Chondrocyte (in vitro differentiated cells): ENCODE results near the gene CST4. TPM values are rescaled to one million over a fixed set of nuclear protein-coding genes. Genes with fewer than 3 reads are reported as not detected.
A peak's percentile ranks its signal among the peaks of the same experiment; 100 is the strongest.
"Not testable (repeated sequence)": the region's sequence is repeated elsewhere in the genome, so short reads cannot be mapped to it uniquely, and the experiment has no call there.

Experiments
- DNase-seq: peaks from one replicate; pipeline ENCODE4 v3.0.0; 2021; ENCODE audit warnings: mixed read lengths, low spot score
- H3K27ac Mint-ChIP-seq: one replicate; pipeline ENCODE4 v1.8.0; 2021; ENCODE audit warnings: mild to moderate bottlenecking, moderate library complexity, mixed read lengths; ENCODE audit not compliant: unreplicated experiment
- H3K27me3 Mint-ChIP-seq: 2 replicates; pipeline ENCODE4 v1.8.0; 2021; ENCODE audit warnings: low read depth, mixed read lengths
- H3K36me3 Mint-ChIP-seq: 2 replicates; pipeline ENCODE4 v1.8.0; 2021; ENCODE audit warnings: low read depth, mixed read lengths
- H3K4me1 Mint-ChIP-seq: 2 replicates; pipeline ENCODE4 v1.8.0; 2021; ENCODE audit warnings: low read depth, mild to moderate bottlenecking, mixed read lengths
- H3K4me3 Mint-ChIP-seq: one replicate; pipeline ENCODE4 v1.8.0; 2021; ENCODE audit warnings: mild to moderate bottlenecking, moderate library complexity, mixed read lengths; ENCODE audit not compliant: unreplicated experiment
- H3K9me3 Mint-ChIP-seq: 2 replicates; pipeline ENCODE4 v1.8.0; 2021; ENCODE audit warnings: low read depth, mixed read lengths
- CTCF ChIP-seq: fragments of 200-600 bp; sonication (generic); IDR thresholded peaks from 2 replicates; pipeline ENCODE4 v1.5.0; 2021; ENCODE audit warnings: antibody characterized with exemption, mild to moderate bottlenecking, moderate library complexity
- total RNA-seq: library from RNA; stranded (reverse); gene quantifications from 3 replicates; pipeline ENCODE4 v1.2.1, GENCODE V29; 2021

CST4 gene
- total RNA-seq, 1 donor from 2014 or later = not detected

GRCh38 chr20:23668477-23668951 is 20.3 kb downstream of the CST4 start:
- H3K4me3 Mint-ChIP-seq = no peak overlapping the region
- TF ChIP-seq CTCF = peak; percentile 88
- peaks cover 5% of the 10 kb centered on the region for H3K27me3 Mint-ChIP-seq
- no peak overlapping the region for H3K27ac Mint-ChIP-seq
- H3K4me1 Mint-ChIP-seq = no peaks in the 10 kb centered on the region
- H3K36me3 Mint-ChIP-seq = no peaks in the 10 kb centered on the region
- peaks cover 4% of the 10 kb centered on the region for H3K9me3 Mint-ChIP-seq
- no peak for DNase-seq

GRCh38 chr20:23667666-23668065 is 21.2 kb downstream of the CST4 start:
- Mint-ChIP-seq H3K4me3 (no peak overlapping the region), H3K36me3 (no peaks in the 10 kb centered on the region), H3K27ac (no peak overlapping the region), H3K9me3 (no peaks in the 10 kb centered on the region), H3K27me3 (no peaks in the 10 kb centered on the region), H3K4me1 (no peaks in the 10 kb centered on the region)
- DNase-seq = no peak
- no peak for TF ChIP-seq CTCF

- no peak overlapping the region for H3K27ac Mint-ChIP-seq
- no peak for DNase-seq
- no peaks in the 10 kb centered on the region for H3K27me3 Mint-ChIP-seq
- H3K4me3 Mint-ChIP-seq = no peak overlapping the region
- H3K4me1 Mint-ChIP-seq = no peaks in the 10 kb centered on the region
- H3K9me3 Mint-ChIP-seq = no peaks in the 10 kb centered on the region
- no peaks in the 10 kb centered on the region for H3K36me3 Mint-ChIP-seq
- TF ChIP-seq CTCF = no peak
Observed at GRCh38 chr20:23666698-23667097, 22.1 kb downstream of the CST4 start.

- H3K27ac Mint-ChIP-seq = no peak overlapping the region
- H3K4me3 Mint-ChIP-seq = no peak overlapping the region
- DNase-seq = no peak
- peak; percentile 41 for TF ChIP-seq CTCF
- H3K36me3 Mint-ChIP-seq = no peaks in the 10 kb centered on the region
- no peaks in the 10 kb centered on the region for H3K4me1 Mint-ChIP-seq
- no peaks in the 10 kb centered on the region for H3K27me3 Mint-ChIP-seq
- H3K9me3 Mint-ChIP-seq = no peaks in the 10 kb centered on the region
Observed at GRCh38 chr20:23666189-23666588, 22.6 kb downstream of the CST4 start.

GRCh38 chr20:23664954-23665353 is 23.9 kb downstream of the CST4 start:
- H3K27me3 Mint-ChIP-seq = no peaks in the 10 kb centered on the region
- no peak for DNase-seq
- no peak overlapping the region for H3K4me3 Mint-ChIP-seq
- no peak for TF ChIP-seq CTCF
- H3K9me3 Mint-ChIP-seq = no peaks in the 10 kb centered on the region
- H3K27ac Mint-ChIP-seq = no peak overlapping the region
- H3K4me1 Mint-ChIP-seq = peaks cover 8% of the 10 kb centered on the region
- no peaks in the 10 kb centered on the region for H3K36me3 Mint-ChIP-seq

GRCh38 chr20:23664046-23664445 is 24.8 kb downstream of the CST4 start:
- not testable (repeated sequence) for H3K27ac Mint-ChIP-seq, H3K4me3 Mint-ChIP-seq, H3K27me3 Mint-ChIP-seq, H3K36me3 Mint-ChIP-seq, H3K9me3 Mint-ChIP-seq, DNase-seq
- H3K4me1 Mint-ChIP-seq = peaks cover 15% of the 10 kb centered on the region
